ACHN (cell line): Measurements from ENCODE around the gene SPATA9.
A peak's percentile ranks its signal among the peaks of the same experiment; 100 is the strongest.

ENCODE experiments used
- DNase-seq: peaks from one replicate; pipeline ENCODE4 v3.0.0-alpha.2; 2015
- in situ Hi-C: cut with HindIII; loops from 2 replicates; pipeline ENCODE4 v1.10.0; 2017; ENCODE audit warnings: low sequenced_read_pairs, low pct_ligation_motif_present, low pct_unique_long_range_greater_than_20kb

Gene SPATA9, protein sequence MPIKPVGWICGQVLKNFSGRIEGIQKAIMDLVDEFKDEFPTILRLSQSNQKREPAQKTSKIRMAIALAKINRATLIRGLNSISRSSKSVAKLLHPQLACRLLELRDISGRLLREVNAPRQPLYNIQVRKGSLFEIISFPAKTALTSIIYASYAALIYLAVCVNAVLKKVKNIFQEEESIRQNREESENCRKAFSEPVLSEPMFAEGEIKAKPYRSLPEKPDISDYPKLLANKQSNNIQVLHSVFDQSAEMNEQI

DNA sequence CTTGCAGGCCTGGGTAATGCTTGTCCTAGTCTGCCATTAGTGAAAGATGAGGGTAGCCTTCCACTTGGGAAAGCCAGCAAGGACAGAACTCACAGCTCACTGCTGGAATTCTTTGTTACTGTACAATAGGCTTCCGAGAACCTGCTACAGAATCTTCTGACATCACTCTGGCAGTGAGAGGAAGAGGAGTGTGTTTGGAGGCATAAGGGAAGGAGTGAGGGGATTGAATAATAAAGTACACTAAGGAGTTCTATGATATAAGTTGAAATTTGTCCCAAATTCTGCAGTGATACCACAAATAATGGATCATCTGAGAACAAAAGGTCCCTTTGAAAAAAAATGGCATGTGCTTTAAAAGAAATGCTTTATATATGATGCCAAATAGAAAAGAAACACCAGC is at the start of gene SPATA9:
Gene SPATA9 (minus strand): TSS at position 101 of the 400 bp plus-strand sequence. CDS start 137 bp downstream, outside the sequence.
- DNase-seq: no peak
- in situ Hi-C loops: no loop called here

DNA sequence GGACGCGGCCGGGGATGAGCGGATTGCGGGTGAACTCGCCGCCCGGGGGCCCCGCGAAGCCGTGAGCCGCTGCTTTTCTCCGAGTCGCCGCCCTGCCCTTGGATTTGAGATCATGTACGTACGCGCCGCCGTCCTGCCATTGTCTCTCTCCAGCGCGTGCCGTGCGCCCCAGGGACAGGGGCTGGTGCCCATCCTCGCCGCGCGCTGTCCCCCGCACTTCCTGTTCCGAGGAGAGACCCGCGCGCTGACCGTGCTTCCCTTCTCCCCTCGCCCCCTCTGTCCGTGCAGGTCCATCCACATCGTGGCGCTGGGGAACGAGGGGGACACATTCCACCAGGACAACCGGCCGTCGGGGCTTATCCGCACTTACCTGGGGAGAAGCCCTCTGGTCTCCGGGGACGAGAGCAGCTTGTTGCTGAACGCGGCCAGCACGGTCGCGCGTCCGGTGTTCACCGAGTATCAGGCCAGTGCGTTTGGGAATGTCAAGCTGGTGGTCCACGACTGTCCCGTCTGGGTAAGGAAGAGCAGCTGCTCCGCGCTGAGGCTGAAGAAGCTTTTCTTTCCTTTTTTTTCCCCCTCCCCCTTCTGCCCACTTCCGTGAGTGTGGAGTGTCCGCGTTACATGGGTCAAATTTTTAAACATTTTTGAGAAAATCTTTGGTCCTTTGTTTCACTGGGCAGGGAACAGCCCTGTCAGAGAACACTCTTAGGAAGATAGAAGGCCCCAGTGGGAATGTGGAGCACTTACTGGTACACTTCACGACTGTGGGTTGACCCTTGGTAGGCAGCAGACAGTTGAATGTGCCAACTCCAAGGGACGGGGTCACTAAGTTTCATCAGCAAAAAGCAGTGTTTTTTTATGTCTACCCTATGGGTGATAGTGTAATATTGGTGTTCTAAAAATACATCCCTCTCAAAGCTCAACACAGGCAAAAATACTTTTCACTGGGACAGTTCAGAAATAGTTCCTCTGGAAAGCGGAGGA is 49.1 kb upstream of the SPATA9 start:
- in situ Hi-C loops: no loop called here
- peak; percentile 27 for DNase-seq

DNA sequence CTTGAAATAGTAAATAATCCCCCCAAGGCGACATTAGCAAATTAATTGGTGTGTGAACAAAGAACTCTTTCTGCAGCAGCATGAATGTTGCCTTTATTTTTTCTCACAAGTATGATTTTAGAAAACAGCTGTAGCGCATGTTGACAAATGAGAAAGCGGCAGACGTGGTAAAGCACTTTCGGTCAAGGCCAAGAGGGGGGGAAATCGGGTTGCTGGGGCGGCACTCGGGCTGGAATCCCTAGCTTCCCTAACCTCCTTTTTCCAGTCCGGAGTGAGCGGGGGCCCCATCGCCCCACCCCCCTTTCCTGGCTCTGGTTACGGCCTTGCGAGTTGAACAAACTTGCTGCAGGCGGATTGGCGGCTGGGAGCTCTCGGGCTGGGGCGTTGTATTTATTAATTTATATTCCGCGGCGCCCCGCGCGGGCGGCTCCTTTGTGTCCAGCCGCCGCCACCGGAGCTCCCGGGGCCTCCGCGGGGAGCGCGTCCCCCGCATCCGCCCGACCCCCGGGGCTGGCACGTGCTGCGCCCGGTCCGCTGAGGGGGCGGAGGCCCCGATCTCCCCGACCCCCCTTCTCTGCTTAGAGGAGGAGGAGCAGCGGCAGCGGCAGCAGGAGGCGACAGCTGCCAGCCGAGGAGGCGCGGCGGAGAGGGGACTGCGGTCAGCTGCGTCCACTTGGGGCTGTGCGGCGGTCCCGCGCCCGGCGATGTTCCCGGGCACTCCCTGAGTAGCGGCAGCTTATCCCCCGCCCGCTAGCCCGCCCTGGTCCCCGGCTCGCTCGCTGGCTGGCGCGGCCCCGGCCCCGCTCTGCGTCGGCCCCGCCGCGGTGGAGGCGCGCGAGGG is 48.2 kb upstream of the SPATA9 start, which contains the start of gene RHOBTB3:
Gene RHOBTB3 (plus strand): TSS at position 607 of the 841 bp plus-strand sequence. CDS start 347 bp downstream, outside the sequence.
- in situ Hi-C loops: no loop called here
- peak; percentile 84 for DNase-seq

DNA sequence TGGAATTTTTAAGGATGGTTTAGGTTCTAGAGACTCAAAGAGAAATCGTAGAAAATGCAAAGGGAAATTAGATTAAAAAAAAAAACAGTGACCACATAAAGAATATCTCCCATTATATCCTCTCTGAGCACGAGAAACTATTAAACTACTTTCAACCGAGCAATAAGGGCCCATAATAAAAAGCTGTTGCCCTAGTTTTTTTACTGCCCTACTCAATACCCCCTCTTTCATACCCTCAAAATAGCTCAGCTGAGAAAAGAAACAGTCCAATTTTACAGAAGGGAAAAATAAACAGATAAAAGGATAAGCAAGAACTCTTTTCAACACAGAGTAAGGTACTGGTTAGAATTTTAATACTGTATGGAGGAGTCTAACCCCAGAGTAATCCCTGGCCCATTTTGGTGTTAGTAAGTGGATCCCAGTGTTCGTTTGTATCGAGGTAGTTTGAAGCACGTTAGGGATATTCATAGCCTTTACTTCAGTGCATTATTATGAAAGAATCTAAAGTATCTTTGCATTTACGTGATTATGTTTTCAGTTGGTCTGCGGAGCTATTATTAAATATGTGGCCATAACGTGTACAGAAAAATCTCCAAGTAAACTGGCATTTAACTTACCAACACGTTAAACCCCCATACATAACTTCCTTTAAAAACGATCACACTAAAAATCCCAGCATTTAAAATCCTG is 47.4 kb upstream of the SPATA9 start:
- in situ Hi-C loops: no loop called here
- DNase-seq: no peak

DNA sequence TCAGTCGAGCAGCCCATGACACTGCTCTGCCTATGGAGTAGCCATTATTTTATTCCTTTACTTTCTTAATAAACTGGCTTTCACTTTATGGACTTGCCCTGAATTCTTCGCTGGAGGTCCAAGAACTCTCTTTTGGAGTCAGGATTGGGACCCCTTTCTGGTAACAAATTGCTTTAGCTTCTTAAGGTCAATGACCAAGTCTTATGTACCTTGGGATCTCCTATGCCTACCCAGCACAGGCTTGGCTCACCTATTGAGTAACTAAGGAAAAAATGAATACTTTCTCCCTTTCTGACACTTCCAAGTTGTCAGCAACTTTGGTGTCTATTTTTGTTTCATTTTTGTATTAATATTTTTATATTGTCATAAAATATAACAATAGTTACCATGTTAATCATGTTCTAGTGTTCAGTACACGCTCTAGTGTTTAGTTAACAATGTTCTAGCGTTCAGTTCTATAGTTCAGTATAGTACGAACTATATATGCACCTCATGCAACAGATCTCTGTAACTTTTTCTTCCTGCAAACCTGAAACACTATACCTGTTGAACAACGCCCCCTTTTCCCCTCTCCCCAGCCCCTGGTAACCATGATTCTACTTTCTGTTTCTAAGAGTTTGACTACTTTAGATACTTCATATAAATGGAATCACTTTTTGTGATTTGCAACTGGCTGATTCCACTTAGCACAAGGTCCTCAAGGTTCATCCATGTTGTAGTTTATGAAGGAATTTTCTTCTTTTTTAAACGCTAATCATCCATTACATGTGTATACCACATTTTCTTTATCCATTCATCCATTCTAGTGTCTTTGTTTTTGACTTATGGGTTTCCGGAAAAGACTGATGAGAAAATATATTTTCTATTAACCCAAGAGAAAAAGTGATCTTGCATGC is 46.6 kb upstream of the SPATA9 start:
- no peak for DNase-seq
- in situ Hi-C loops: no loop called here

DNA sequence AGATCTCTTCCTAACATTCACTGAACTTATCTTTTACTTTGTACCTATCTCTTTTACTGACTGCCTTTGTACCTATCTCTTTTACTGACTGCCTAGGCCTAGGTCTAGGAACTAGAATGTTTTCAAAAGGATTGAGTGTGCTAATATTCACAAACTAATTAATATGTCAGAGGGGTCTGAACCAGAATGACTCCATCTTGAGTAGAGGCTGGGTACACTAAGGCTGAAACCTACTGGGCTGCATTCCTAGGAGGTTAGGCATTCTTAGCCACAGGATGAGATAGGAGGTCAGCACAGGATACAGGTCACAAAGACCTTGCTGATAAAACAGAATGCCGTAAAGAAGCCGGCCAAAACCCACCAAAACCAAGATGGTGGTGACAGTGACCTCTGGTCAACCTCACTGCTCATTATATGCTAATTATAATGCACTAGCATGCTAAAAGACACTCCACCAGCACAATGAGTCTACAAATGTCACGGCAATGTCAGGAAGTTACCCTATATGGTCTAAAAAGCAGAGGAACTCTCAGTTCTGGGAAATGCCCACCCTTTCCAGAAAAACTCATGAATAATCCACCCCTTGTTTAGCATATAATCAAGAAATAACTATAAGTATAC is 45.8 kb upstream of the SPATA9 start:
- in situ Hi-C loops: no loop called here
- DNase-seq: no peak

DNA sequence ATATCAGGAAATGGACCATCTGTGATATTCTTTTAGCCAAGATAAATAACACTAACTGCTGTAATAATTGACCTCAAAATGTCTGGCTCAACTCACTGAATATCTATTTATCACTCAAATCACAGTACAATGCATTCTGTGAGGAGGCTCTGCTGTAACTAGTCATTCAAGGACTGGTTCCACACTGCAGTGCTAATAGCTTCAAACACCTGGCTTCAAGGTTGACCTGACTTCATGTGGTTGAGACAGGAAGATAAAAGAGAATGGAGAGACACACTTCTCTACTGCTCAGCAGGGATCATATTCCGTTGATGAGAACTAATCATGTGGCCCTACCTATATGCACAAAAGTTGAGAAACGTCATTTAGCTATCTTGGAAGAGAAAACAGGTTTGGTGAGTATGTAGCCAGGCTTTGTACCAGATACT is 45.0 kb upstream of the SPATA9 start:
- in situ Hi-C loops: no loop called here
- no peak for DNase-seq

DNA sequence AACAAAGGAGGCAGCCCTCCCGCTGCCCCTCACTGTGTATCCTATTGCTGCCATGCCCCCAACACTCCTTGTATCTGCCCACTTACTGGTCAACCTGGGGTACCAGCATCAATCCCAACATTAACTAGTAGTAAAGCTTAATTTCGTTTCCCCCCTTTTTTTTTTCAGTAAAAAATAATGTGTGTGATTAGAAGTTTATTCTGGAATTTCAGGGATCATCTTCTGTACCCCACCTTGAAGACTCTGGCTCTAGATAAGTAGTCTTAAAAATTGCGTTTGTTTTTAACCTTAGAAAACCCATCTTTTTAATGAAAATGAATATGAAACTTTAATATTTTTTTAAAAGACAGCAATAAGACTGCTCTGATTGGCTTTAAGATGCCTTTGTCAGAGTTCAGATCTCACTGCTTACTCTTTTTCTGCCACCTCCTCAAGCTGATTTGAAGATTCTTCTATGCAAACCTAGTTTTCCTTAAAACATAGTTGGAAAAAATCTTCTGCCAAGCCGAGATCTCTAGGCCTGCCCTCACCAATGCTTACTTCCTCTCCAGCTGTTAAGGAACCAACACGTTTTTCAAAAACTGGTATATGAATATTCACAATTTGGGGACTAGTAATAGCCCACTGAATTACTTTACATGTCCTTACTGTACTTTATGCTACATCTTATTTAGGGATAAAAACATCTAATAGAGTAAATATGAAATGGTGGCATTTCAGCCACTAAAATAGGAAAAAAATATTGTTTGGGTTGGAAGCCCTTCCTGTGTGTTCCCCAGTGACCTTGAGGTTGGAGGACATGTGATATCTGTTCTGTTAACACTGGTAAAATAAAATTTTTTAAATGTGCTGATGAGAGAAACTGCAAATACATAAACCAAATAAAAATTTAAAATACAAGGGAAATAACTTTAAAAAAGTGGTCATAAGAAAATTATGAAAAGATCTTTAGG is 44.3 kb upstream of the SPATA9 start:
- DNase-seq: no peak
- in situ Hi-C loops: no loop called here

DNA sequence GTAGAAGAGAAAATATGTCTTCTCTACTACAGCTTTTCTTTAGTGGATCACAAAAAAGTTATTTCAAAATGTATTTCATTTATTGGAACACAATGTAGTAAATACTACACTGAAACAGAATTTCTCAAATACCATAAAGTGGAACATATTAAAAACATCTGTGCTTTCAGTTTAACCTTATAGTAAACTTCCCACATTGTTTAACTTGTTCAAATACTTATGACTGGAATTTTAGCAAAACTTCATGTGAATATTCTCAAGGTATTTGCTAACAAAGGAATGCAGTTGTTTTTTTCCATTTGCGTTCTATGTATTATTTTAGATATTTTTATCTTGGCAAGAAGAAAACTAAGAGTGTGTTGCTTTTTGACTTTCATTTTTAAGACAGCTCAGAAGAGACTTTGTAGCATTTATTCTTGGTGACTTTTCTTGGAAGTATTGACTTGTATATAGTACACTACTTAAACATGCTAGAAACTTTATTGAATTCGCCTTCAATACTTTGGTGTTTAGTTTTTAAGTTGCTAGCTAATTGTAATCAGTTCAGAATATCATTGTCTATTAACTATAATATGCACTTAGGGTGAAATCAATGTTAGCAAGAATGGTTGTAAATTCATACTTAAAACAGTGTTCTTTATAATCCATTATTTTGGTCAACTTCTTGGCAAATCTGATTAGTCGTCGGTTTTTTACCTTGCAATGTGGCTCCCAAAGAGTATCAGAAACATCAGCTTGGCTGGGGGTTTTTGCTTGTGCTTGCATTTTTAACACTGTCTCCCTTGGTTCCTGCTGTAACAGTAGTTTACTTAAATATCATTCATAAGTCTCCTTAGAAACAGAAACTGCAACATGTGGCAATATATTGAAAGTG is 43.4 kb upstream of the SPATA9 start:
- DNase-seq: no peak
- in situ Hi-C loops: no loop called here

DNA sequence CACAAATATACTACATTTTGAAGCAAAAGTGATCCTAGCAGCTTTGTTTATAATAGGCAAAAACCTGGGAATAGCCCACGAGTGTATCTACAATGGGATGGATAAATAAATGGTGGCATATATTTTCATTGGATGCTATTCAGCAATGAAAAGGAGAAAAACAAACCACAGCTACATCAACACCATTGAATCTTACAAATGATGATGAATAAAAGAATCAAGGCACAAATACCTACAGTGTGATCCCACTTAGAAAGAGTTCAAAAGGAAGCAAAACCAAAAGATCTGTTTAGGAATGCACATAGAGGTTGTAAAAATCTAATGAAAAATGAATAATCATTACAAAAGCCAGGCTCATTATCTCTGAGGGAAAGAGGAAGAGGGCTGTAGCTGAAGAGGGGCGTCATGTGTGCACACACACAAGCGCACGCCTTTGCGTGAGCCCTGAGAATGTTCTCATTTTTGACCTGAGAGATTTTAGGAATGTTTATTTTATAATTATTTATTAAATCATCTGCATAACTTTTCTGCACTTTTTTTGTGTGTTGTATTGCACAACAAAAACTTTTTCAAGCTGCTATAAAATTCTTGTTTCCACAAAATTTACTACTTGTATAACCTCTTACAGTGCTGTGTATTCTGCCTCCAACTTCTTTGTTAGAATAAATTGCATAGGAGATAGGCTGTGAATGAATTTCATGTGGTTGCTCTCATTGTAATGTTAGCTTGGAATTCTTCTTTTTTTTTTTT is 42.5 kb upstream of the SPATA9 start:
- DNase-seq: no peak
- in situ Hi-C loops: no loop called here

DNA sequence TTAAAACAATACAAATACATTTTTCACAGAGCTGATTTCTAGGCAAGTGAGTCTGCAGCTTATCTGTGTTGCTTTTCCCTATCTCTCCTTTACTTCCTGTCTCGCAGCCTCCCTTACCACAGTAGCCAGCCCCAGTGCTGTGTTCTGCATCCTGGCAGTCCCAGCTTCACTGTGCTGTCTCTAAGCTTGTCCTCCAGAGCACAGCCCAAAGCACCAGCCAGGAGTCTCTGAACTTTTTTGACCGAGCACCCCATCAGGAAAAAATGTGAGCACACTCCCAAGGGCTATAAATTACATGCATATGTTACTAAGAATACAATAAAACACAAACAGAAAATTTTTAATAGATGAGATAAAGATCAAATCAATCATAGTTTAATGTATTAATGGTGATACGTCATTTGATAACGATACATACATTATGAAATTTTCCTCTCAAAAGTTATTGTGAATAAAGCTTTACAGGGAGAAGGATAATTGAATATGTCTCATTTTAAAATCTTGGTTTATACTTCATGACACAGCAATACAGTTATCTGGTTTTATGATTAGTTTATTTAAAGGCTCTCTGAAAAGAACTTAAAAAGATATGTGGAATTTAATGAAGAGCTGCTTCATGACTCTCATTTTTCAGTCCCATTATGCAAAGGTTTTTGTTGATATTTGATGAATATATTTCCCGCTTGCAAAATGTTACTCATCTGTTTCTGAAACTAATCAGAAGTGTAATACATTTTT is 41.0 kb upstream of the SPATA9 start:
- in situ Hi-C loops: no loop called here
- no peak for DNase-seq

DNA sequence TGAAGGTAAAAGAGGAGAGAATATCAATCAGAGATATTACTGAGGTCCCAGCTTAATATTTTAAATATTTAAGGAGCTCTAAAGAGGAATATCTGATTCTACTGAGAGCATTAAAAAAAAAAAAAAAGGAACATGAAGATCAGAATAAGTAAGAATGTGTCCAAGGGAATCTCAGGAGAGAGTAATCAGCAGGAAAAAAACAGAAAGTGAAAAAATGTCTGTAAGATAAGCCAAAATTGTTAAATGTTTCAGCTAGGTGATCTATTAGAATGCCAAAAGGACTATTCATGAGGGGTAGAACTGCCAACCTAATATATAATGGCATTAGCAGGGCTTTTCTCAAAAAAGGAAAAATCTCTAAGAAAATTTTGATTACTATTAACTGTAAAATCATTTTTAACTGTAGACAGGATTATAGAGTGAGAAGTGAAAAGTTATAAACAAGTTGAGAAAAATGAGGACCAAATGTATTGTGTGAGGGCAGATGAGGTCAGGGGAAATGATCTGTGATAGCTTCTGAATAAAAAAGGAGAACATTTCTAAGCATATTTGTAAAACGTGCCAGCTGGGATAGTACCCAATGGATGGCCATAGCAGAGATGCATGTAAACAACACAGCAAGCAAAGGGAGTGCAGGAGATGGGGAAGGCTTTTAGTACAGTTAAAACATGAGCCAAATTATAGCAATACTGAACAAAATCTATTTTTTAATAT is 38.9 kb upstream of the SPATA9 start:
- no peak for DNase-seq
- in situ Hi-C loops: no loop called here

DNA sequence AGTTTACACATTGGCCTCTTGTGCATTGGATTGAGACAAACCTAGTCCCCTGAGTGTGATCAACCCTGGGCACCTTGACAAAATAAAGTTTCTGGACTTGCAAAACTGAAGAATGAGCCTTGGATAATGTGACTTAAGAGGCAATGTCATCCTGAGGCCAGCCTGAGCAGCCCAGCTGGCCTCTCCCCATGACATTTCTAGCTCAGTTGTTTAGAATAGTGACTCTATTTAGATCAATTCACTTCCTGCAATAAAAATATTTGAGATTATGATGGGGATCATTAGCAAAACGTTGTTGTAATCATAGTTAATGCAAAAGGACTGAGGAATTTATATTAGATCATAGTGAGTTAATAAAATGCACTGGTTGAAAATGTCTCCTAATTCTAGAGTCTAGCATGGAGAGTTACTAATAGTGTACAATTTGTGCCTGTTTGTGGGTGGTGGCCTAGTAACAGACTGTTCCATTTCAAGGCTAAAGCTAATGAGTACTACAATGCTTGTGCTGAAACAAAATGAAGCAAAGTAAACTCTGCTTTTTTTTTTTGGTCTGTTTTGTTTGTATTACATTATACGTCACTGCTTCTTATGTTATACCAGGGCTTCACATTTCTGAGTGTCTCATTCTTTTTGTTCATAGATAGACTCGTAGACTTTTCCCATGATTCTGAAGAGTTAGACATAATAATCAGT is 37.4 kb upstream of the SPATA9 start:
- in situ Hi-C loops: no loop called here

More for the DNA sequence above, 37.4 kb upstream of the SPATA9 start:
- no peak for DNase-seq
